HG03175 (cell line): Measurements from ENCODE around the gene ST8SIA2.

Experiments
- ATAC-seq: cut with Tn5 transposase; IDR thresholded peaks from one replicate; pipeline ENCODE4 v1.9.1; 2021; ENCODE audit warnings: mild to moderate bottlenecking, moderate library complexity; ENCODE audit not compliant: unreplicated experiment

ST8SIA2 gene

GRCh38 chr15:92480361-92480760 is 86.7 kb downstream of the ST8SIA2 start:
- ATAC-seq: no peak

- no peak for ATAC-seq
These were observed 91.8 kb downstream of the ST8SIA2 start for GRCh38 chr15:92485441-92485840.

DNA sequence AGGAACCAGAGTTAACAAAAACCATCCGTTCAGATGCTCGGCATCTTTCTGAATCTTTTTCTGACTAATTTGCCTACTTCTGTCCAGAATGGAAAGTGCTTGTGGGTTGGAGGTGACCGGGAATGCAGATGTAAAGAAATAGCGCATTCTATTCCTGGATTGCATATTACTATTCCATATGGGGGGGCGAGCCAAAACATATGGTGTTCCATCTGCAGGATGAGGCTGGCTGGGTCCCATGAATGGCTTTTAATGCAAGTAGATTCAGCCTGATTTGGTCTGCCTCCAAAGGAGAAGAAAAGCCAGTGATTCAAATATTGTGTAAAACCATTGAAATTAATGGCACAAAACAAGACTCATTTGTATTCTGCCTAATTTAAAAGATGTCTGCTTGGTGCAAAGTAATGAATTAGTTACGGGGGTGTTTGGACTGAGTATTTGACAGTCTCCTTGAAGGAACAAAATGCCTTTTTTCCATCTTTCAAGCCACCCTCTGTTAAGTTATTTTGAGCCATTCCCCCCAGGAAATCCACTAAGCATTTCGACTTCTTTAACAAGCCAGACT is 99.0 kb downstream of the ST8SIA2 start:
- no peak for ATAC-seq

GRCh38 chr15:92494806-92495336 is 101.2 kb downstream of the ST8SIA2 start:
- no peak for ATAC-seq

- ATAC-seq: no peak
These were observed 101.8 kb downstream of the ST8SIA2 start for GRCh38 chr15:92495446-92495845.

- ATAC-seq: no peak
These were observed 106.2 kb downstream of the ST8SIA2 start for GRCh38 chr15:92499731-92500530.

- no peak for ATAC-seq
These were observed 108.7 kb downstream of the ST8SIA2 start for GRCh38 chr15:92502336-92502735.

GRCh38 chr15:92502930-92503857 is 109.5 kb downstream of the ST8SIA2 start:
- ATAC-seq: no peak

- no peak for ATAC-seq
These were observed 110.2 kb downstream of the ST8SIA2 start for GRCh38 chr15:92503889-92504288.

DNA sequence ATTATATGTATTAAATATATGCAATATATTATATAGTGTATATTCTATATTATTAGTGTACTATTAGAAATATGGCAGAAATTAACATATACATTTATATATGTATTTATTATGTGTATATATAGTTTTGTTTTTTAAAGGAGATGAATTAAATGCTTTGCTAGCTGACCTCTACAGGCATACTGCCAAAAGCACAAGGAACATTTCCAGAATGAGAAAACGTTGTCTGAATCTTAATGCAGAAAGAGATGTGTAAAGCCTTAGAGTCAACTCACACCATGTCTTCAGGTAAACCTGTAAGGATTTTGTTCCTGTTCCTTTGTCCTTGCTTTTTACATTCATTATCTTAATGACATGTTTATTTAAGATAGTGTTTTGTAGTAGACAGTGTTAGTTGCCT is 111.9 kb downstream of the ST8SIA2 start:
- ATAC-seq: no peak

DNA sequence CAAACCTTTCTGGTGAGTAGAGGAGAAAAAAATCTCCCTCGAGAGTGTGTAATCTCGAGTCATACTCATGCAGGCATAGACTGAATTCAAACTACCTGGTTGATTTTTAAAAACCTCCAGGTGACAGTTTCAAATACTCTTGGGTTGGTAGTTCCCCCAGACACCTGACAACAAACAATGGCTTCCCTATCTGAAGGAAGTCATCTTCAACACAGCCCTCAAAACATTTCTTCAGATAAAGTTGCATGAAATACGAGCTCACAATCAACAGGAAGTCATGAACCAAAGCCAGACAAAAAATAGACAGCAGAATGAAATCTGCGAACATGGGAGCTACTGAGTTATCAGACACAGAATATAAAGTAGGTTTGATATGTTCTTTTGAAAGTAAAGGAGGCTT is 112.8 kb downstream of the ST8SIA2 start:
- no peak for ATAC-seq

DNA sequence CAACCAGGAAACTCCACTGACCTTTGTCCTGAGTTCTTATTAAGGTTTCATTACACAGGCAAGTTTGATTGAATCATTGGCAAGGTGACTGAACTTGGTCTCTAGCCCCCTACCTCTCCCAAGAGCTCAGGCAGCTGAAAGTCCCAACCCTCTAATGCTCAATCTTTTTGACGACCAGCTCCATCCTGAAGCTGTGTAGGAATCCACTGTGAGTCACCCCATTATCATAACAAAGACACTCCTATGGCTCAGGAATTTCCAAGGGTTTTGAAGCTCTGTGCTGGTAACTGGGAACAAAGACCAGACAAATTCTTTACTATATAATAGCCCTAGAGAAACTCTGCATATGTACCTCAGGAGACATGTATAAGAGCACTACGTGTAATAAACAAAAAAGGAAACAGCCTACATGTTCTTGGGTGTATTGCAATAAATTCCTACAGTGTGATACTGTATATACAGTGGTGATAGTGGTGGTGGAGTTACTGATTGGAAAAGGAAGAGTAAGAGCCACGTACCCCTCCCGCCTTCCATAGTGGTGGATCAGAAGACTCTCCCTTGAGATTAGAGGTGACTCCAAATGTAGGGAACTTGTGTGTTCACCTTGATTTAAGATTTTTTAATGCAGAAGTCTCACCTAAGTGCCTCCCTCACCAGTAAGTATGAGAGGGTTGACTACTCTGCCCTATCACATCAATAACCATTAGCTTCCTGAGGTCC is 116.6 kb downstream of the ST8SIA2 start:
- ATAC-seq: no peak
